Ishikawa (cell line): ENCODE data around the gene BRD7.

ENCODE experiments used
- CEBPB ChIP-seq: IDR thresholded peaks from 2 replicates; pipeline ENCODE4 v1.6.1; 2012
- EP300 ChIP-seq: IDR thresholded peaks from 2 replicates; pipeline ENCODE4 v1.6.1; 2012; ENCODE audit warnings: borderline replicate concordance
- NFIC ChIP-seq: IDR thresholded peaks from 2 replicates; pipeline ENCODE4 v1.6.1; 2012
- RAD21 ChIP-seq: IDR thresholded peaks from 2 replicates; pipeline ENCODE4 v1.6.1; 2012; ENCODE audit warnings: low read depth
- TEAD4 ChIP-seq: IDR thresholded peaks from 2 replicates; pipeline ENCODE4 v1.6.1; 2012
- TF ChIP-seq, protein P1 (sequence below): IDR thresholded peaks from 2 replicates; pipeline ENCODE4 v1.6.1; 2012; ENCODE audit warnings: low read depth, mild to moderate bottlenecking

DNA sequence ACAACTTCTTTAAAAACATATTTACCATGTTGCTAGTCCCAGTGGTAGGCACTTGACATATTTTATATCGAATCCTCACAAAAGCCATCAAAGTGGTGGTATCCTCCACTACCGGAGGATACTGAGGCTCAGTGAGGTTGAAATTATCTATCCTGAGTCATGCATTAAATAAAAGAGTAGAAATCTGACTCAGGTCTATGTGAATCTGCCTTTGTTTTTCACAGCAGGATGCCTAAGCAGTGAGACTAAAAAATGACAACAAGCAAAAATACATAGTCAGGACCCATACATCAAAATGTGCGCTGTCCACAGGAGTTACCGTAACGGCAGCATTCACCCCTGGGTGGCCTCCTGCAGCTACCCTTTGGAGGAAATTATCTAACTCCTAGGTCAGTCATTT lies 17.7 kb downstream of the BRD7 start:
- TF ChIP-seq NFIC: no peak
- no peak for TF ChIP-seq CEBPB
- no peak for TF ChIP-seq EP300
- TF ChIP-seq TEAD4: no peak
- TF ChIP-seq RAD21: no peak
- TF ChIP-seq, protein P1, sequence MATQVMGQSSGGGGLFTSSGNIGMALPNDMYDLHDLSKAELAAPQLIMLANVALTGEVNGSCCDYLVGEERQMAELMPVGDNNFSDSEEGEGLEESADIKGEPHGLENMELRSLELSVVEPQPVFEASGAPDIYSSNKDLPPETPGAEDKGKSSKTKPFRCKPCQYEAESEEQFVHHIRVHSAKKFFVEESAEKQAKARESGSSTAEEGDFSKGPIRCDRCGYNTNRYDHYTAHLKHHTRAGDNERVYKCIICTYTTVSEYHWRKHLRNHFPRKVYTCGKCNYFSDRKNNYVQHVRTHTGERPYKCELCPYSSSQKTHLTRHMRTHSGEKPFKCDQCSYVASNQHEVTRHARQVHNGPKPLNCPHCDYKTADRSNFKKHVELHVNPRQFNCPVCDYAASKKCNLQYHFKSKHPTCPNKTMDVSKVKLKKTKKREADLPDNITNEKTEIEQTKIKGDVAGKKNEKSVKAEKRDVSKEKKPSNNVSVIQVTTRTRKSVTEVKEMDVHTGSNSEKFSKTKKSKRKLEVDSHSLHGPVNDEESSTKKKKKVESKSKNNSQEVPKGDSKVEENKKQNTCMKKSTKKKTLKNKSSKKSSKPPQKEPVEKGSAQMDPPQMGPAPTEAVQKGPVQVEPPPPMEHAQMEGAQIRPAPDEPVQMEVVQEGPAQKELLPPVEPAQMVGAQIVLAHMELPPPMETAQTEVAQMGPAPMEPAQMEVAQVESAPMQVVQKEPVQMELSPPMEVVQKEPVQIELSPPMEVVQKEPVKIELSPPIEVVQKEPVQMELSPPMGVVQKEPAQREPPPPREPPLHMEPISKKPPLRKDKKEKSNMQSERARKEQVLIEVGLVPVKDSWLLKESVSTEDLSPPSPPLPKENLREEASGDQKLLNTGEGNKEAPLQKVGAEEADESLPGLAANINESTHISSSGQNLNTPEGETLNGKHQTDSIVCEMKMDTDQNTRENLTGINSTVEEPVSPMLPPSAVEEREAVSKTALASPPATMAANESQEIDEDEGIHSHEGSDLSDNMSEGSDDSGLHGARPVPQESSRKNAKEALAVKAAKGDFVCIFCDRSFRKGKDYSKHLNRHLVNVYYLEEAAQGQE: no peak
